ENCODE measurements around the gene ZNF608. TPM values are rescaled to one million over a fixed set of nuclear protein-coding genes. Genes with fewer than 3 reads are reported as not detected.

Gene ZNF608
- total and polyA plus RNA-seq, 2 donors (not counting 3 experiments of a cell fraction or from before 2014, with no cell fraction given): 16.2 to 33.6 TPM

- Histone ChIP-seq H3K9ac (replicated peaks; ENCODE audit: extremely low read depth, insufficient read depth, low read length) (no peak overlapping the region), H3K9me1 (replicated peaks; ENCODE audit: control insufficient read depth, extremely low read depth, insufficient read depth, low read length) (no peaks in the 10 kb centered on the region), H3K36me3 (ENCODE audit: control insufficient read depth in 2 of 2, extremely low read depth in 1 of 2, insufficient read depth in 2 of 2, low read length in 2 of 2) (peaks cover 0 to 2% of the 10 kb centered on the region in 2 experiments), H3K4me3 (replicated peaks in 1 of 3; ENCODE audit: insufficient read depth in 1 of 3, low read depth in 1 of 3, low read length in 3 of 3) (no peak overlapping the region), H3K79me2 (ENCODE audit: control insufficient read depth, insufficient read depth, low read length) (peaks cover 4% of the 10 kb centered on the region), H3K27me3 (ENCODE audit: control insufficient read depth in 2 of 2, insufficient read depth in 2 of 2, low read length in 2 of 2) (no peaks in the 10 kb centered on the region), H4K20me1 (replicated peaks; ENCODE audit: control insufficient read depth, extremely low read depth, insufficient read depth, low read length) (no peaks in the 10 kb centered on the region), H2AFZ (ENCODE audit: low read depth, low read length) (no peak overlapping the region), H3K9me3 (replicated peaks; ENCODE audit: control insufficient read depth, insufficient read depth, low read length) (no peaks in the 10 kb centered on the region), H3K4me1 (ENCODE audit: control insufficient read depth, extremely low read depth, insufficient read depth, low read length) (peaks cover 7% of the 10 kb centered on the region), H3K4me2 (ENCODE audit: insufficient read depth, low read length) (no peak overlapping the region), H3K27ac (ENCODE audit: insufficient read depth, low read depth, low read length) (no peak overlapping the region)
- intact Hi-C loops (cut with micrococcal nuclease): no loop called here
- dilution Hi-C loops (cut with MboI; ENCODE audit: extremely low pct_ligation_motif_present, low sequenced_read_pairs): no loop called here
- POLR2A ChIA-PET: no interaction called here
- no TSS peak for BruUV-seq (replicated peaks)
- CTCF ChIA-PET: no interaction called here
- TF ChIP-seq, protein P1, sequence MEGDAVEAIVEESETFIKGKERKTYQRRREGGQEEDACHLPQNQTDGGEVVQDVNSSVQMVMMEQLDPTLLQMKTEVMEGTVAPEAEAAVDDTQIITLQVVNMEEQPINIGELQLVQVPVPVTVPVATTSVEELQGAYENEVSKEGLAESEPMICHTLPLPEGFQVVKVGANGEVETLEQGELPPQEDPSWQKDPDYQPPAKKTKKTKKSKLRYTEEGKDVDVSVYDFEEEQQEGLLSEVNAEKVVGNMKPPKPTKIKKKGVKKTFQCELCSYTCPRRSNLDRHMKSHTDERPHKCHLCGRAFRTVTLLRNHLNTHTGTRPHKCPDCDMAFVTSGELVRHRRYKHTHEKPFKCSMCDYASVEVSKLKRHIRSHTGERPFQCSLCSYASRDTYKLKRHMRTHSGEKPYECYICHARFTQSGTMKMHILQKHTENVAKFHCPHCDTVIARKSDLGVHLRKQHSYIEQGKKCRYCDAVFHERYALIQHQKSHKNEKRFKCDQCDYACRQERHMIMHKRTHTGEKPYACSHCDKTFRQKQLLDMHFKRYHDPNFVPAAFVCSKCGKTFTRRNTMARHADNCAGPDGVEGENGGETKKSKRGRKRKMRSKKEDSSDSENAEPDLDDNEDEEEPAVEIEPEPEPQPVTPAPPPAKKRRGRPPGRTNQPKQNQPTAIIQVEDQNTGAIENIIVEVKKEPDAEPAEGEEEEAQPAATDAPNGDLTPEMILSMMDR (IDR thresholded peaks at IDR 0.05; ENCODE audit: extremely low read depth in 1 of 2, insufficient read depth in 1 of 2, low read depth in 1 of 2, low read length in 2 of 2): no peak
- TF ChIP-seq MAX (IDR thresholded peaks at IDR 0.05; ENCODE audit: insufficient read depth, insufficient read length) (no peak), JUN (IDR thresholded peaks at IDR 0.05; ENCODE audit: borderline replicate concordance, insufficient read depth, insufficient read length, low read depth) (no peak), FOS (IDR thresholded peaks at IDR 0.05; ENCODE audit: borderline replicate concordance, insufficient read depth, low read length) (no peak), EZH2 (IDR thresholded peaks at IDR 0.05; ENCODE audit: borderline replicate concordance, low read depth, low read length, severe bottlenecking) (no peak), GATA2 (IDR thresholded peaks at IDR 0.05; ENCODE audit: insufficient read depth, insufficient read length, low read depth, low read length) (no peak), MYC (IDR thresholded peaks at IDR 0.05; ENCODE audit: low read depth, low read length) (no peak), POLR2A (IDR thresholded peaks at IDR 0.05; ENCODE audit: low read depth, low read length) (no peak), POLR2AphosphoS5 (IDR thresholded peaks at IDR 0.05; ENCODE audit: insufficient read depth, low read depth, low read length) (no peak)
- no peak for FAIRE-seq
- DNase-seq (ENCODE audit: low read depth, low spot score): no peak
Measured at GRCh38 chr5:124713595-124713994, 32.8 kb downstream of the ZNF608 start.
